Gastrocnemius medialis (tissue), 4 donors: ENCODE measurements around the gene C20orf141.

ENCODE experiments used
- POLR2A ChIP-seq, 2 donors: fragments of 450-650 bp; IDR thresholded peaks; one replicate each; pipeline ENCODE4 v1.6.1; 2017; ENCODE audit warnings: antibody characterized with exemption in 2 of 2, mild to moderate bottlenecking in 2 of 2, moderate library complexity in 2 of 2
- TF ChIP-seq, protein P1 (sequence below), 5 experiments: fragments of 450-650 bp in 3 of 5; fragments of 200-600 bp in 2 of 5; sonication (generic) in 2 of 5; IDR thresholded peaks in 4 of 5; conservative IDR thresholded peaks in 1 of 5; 1 replicate in 4 of 5; 2 replicates in 1 of 5; pipeline ENCODE4 v1.5.1; 2016 to 2019; ENCODE audit warnings: antibody characterized with exemption in 5 of 5, mild to moderate bottlenecking in 3 of 5, moderate library complexity in 3 of 5

DNA sequence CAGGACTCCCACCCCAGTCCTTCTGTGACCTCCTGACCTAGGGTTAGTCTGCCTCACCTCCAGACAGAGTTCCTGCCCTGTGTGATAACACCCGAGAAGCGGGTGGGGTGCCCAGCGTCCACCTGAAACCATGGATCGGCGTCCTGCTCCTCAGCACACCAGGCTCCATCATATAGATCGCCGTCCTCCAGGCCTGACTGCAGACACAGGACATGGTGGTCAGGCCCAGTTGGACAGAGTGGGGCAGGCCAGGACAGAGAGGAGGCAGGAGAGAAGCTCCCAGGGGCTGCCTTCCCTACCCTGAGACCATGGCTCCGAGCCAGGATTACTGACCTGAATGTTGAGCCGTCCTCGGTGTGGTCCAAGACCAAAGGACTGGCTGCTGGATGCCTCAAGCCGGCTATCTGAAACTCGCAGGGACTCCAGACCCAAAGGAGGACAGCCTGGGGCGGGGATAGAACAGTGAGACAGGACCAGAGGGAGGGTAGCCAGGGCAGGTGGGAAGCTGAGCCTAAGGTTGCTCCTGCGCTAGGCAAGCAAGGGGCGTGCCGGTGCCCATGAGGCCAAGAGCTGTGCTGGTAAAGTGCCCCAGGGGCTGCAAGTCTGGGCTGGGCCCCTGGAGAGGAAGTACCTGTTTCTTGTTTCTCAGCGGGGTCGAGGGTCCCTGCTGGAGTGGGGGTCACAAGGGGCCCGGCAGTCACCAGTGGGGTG is 16.5 kb upstream of the C20orf141 start:
- TF ChIP-seq POLR2A (IDR thresholded peaks at IDR 0.05) = no peak
- TF ChIP-seq, protein P1, sequence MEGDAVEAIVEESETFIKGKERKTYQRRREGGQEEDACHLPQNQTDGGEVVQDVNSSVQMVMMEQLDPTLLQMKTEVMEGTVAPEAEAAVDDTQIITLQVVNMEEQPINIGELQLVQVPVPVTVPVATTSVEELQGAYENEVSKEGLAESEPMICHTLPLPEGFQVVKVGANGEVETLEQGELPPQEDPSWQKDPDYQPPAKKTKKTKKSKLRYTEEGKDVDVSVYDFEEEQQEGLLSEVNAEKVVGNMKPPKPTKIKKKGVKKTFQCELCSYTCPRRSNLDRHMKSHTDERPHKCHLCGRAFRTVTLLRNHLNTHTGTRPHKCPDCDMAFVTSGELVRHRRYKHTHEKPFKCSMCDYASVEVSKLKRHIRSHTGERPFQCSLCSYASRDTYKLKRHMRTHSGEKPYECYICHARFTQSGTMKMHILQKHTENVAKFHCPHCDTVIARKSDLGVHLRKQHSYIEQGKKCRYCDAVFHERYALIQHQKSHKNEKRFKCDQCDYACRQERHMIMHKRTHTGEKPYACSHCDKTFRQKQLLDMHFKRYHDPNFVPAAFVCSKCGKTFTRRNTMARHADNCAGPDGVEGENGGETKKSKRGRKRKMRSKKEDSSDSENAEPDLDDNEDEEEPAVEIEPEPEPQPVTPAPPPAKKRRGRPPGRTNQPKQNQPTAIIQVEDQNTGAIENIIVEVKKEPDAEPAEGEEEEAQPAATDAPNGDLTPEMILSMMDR (IDR thresholded peaks at IDR 0.05 in 4 of 5, conservative IDR thresholded peaks at IDR 0.05 in 1 of 5) = no peak
